Lung (tissue), 12 donors: ENCODE measurements around the gene INMT. TPM values are rescaled to one million over a fixed set of nuclear protein-coding genes. Genes with fewer than 3 reads are reported as not detected.

Source experiments
- ATAC-seq: fragments of 200-7000 bp; cut with Tn5 transposase; one replicate; pipeline ENCODE4 v1.9.1; 2020; ENCODE audit warnings: moderate number of reproducible peaks; ENCODE audit not compliant: insufficient read depth, low FRiP score
- DNase-seq, 3 donors: peaks; one replicate each; pipeline ENCODE4 v3.0.0-alpha.2; 2013 to 2017
- H3K27ac ChIP-seq, 2 donors: one replicate each; pipeline ENCODE4 v1.5.1; 2013; ENCODE audit warnings: mild to moderate bottlenecking in 2 of 2, moderate library complexity in 2 of 2, control low read depth in 1 of 2, inconsistent platforms in 1 of 2, low read depth in 1 of 2, low read length in 1 of 2
- H3K27me3 ChIP-seq, 3 donors: one replicate each; pipeline ENCODE4 v1.5.1; 2013; ENCODE audit warnings: low read length in 2 of 3; ENCODE audit not compliant: control insufficient read depth in 3 of 3, insufficient read depth in 3 of 3
- H3K36me3 ChIP-seq, 4 donors: one replicate each; pipeline ENCODE4 v1.5.1; 2013; ENCODE audit warnings: low read length in 4 of 4, mild to moderate bottlenecking in 1 of 4, moderate library complexity in 1 of 4; ENCODE audit not compliant: control insufficient read depth in 4 of 4, insufficient read depth in 4 of 4
- H3K4me1 ChIP-seq, 5 donors: one replicate each; pipeline ENCODE4 v1.5.1; 2013; ENCODE audit warnings: low read length in 5 of 5, mild to moderate bottlenecking in 2 of 5, moderate library complexity in 1 of 5; ENCODE audit not compliant: control insufficient read depth in 5 of 5, insufficient read depth in 5 of 5
- H3K4me3 ChIP-seq: one replicate; pipeline ENCODE4 v1.5.1; 2013; ENCODE audit warnings: mild to moderate bottlenecking, control low read depth, moderate library complexity
- H3K9ac ChIP-seq, 2 donors: one replicate each; pipeline ENCODE4 v1.5.1; 2013; ENCODE audit warnings: low read length in 2 of 2, control low read depth in 1 of 2; ENCODE audit not compliant: insufficient read depth in 1 of 2
- H3K9me3 ChIP-seq, 4 donors: one replicate each; pipeline ENCODE4 v1.5.1; 2013; ENCODE audit warnings: low read length in 3 of 4, mild to moderate bottlenecking in 1 of 4, moderate library complexity in 1 of 4; ENCODE audit not compliant: control insufficient read depth in 4 of 4, insufficient read depth in 3 of 4
- WGBS, 2 donors: extraction: QIAGEN DNeasy Blood & Tissue Kit; methylation state at CpG; one replicate each; pipeline ENCODE4 v1.1.7; 2013; 5-methylcytosine and 5-hydroxymethylcytosine counted together
- polyA plus RNA-seq, 2 donors: library from polyadenylated mRNA; stranded (reverse); fragments of 200-250 nt; gene quantifications; one replicate each; pipeline ENCODE4 v1.2.1, GENCODE V29; 2013
- total RNA-seq, 2 donors: library from RNA; depleted of rRNA in 1 of 2; stranded (reverse); fragments of >200 nt in 1 of 2; gene quantifications; one replicate each; pipeline ENCODE4 v1.2.1, GENCODE V29; 2014 to 2021
- TF ChIP-seq, protein P1 (sequence below): IDR thresholded peaks from 2 replicates; pipeline ENCODE4 v1.5.1; 2012; ENCODE audit warnings: mild to moderate bottlenecking; ENCODE audit errors: control extremely low read depth, extremely low read depth
- donor health status: control.
- donor health status: control.
- donor health status: Bipolar disorder and iron deficiency.
- donor health status: healthy.
- donor health status: DM: yes; HTN: yes; CAD: no.

Gene INMT
- total and polyA plus RNA-seq, 4 donors = 88.7 to 200 (median 127) TPM

DNA sequence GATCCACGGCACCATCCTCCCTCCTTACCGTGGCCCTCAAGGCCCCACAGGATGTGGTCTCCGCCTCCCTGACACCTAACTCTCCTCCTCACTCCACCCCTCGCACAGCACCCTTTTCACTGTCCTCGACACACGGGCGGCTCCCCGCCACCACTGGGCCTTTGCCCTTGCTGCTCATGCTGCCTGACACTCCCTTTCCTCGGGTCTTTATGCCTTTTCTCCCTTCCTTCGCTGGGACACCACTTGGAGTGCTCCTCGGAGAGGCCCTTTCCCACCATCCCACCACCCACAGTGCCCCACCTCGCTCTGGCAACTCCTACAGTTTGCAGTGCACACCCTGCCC is 7.9 kb upstream of the INMT start:
- TF ChIP-seq, protein P1, sequence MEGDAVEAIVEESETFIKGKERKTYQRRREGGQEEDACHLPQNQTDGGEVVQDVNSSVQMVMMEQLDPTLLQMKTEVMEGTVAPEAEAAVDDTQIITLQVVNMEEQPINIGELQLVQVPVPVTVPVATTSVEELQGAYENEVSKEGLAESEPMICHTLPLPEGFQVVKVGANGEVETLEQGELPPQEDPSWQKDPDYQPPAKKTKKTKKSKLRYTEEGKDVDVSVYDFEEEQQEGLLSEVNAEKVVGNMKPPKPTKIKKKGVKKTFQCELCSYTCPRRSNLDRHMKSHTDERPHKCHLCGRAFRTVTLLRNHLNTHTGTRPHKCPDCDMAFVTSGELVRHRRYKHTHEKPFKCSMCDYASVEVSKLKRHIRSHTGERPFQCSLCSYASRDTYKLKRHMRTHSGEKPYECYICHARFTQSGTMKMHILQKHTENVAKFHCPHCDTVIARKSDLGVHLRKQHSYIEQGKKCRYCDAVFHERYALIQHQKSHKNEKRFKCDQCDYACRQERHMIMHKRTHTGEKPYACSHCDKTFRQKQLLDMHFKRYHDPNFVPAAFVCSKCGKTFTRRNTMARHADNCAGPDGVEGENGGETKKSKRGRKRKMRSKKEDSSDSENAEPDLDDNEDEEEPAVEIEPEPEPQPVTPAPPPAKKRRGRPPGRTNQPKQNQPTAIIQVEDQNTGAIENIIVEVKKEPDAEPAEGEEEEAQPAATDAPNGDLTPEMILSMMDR = no peak
- Histone ChIP-seq H3K27ac (no peak overlapping the region), H3K9me3 (no peaks in the 10 kb centered on the region), H3K36me3 (no peaks in the 10 kb centered on the region), H3K9ac (no peak overlapping the region), H3K4me1 (peaks cover 0 to 11% (median 4%) of the 10 kb centered on the region in 5 donors), H3K4me3 (no peak overlapping the region), H3K27me3 (no peaks in the 10 kb centered on the region)
- DNase-seq (no peak), ATAC-seq (no peak)
- WGBS, 2 donors = 86 to 87% methylated on average over 12 of the region's 12 CpGs

DNA sequence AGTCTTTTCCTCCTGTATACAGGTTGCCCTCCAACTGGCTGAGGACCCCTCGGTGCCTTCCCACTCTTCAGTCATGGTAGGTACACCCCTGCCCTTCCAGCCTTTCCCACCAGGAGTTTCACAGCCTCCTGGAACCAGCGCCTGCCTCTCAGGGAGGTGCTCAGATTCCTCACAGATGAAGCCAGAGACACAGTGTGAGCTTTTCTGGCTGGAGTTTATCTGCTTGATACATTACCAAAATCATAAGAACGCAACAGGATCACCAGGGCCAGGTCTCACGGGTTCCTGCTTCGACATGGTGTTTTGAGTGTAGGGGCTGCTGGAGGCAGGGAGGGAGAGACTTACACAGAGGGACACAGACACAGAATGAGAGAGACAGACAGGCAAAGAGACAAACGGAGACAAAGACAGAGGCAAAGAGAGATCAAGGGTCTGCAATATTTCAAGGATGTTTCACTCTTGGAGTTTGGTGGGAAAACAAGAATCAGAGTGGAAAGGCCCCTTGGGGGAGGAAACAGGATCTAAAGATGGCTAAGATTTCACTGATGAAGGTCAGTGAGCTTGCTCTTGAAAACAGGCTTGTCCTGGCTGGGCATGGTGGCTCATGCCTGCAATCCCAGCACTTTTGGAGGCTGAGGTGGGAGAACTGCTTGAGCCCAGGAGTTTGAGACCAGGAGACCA is 6.5 kb upstream of the INMT start:
- no peaks in the 10 kb centered on the region for H3K27me3 ChIP-seq
- H3K27ac ChIP-seq = no peak overlapping the region
- H3K4me3 ChIP-seq = no peak overlapping the region
- ATAC-seq = no peak
- TF ChIP-seq, protein P1 = no peak
- 84 to 88% methylated on average over 6 of the region's 6 CpGs for WGBS, 2 donors
- no peaks in the 10 kb centered on the region for H3K36me3 ChIP-seq
- no peak for DNase-seq
- H3K9me3 ChIP-seq = no peaks in the 10 kb centered on the region
- H3K9ac ChIP-seq = no peak overlapping the region
- peaks cover 0 to 14% (median 4%) of the 10 kb centered on the region in 5 donors for H3K4me1 ChIP-seq

DNA sequence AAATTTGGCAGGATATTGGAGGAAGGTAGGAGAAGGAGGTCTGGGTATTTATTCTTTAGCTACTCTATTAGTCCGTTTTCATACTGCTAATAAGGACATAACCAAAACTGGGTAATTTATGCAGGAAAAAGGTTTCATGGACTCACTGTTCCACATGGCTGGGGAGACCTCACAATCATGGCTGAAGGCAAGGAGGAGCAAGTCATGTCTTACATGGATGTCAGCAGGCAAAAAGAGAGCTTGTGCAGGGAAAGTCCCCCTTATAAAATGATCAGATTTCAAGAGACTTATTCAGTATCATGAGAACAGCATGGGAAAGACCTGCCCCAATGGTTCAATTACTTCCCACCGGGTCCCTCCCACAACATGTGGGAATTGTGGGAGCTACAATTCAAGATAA is 1.9 kb upstream of the INMT start:
- peaks cover 0 to 55% (median 20%) of the 10 kb centered on the region in 5 donors for H3K4me1 ChIP-seq
- H3K4me3 ChIP-seq = no peak overlapping the region
- H3K27me3 ChIP-seq = no peaks in the 10 kb centered on the region
- H3K36me3 ChIP-seq = peaks cover 0 to 7% (median 1%) of the 10 kb centered on the region in 4 donors
- DNase-seq = no peak
- no peaks in the 10 kb centered on the region for H3K9me3 ChIP-seq
- no peak overlapping the region for H3K9ac ChIP-seq
- no peak for ATAC-seq
- TF ChIP-seq, protein P1 = no peak
- peak overlapping the region; percentile 62 to 74 for H3K27ac ChIP-seq
- WGBS, 2 donors = 86 to 89% methylated on average over 2 of the region's 2 CpGs
